Measurements from ENCODE around the gene PARP6. TPM values are rescaled to one million over a fixed set of nuclear protein-coding genes. Genes with fewer than 3 reads are reported as not detected.

Gene PARP6
- total RNA-seq, 3 donors from 2014 or later = 32.9 to 89.3 (median 61.4) TPM

DNA sequence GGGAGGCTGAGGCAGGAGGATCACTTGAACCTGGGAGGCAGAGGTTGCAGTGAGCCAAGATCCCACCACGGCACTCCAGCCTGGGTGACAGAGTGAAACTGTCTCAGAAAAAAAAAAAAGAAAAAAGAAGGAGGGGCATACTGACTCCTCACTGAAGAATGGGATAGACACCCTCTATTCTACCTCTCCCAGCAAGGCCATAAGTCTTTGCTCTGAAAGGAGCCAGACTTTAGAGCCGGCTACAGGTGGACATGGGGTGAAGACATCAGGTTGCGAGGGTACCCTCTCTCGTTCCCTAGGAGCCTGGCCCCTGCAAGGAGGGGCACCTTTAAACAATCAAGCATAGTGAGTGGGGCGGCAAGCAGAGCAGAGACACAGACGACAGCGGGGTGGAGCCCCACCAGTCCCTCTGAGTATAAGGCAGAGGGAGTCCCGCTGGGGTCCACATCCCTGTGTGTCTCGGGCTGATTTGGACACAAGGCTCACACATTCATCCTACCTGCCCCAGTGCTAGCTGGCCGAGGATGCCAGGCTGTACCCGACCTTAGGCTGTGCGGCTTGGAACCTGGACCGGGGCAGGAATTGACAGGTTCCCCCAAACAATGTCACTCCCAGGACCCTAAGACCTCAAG, 75.8 kb downstream of the PARP6 start:
- no peak for DNase-seq
- ATAC-seq = no peak
- intact Hi-C loops (cut with DNase I, micrococcal nuclease) = no loop called here
- Histone ChIP-seq H3K4me1 (ENCODE audit: low read depth) (peaks cover 7% of the 10 kb centered on the region), H3K36me3 (ENCODE audit: low read depth) (peaks cover 3% of the 10 kb centered on the region), H3K9me3 (no peaks in the 10 kb centered on the region), H3K4me3 (no peak overlapping the region)
- TF ChIP-seq, protein P1, sequence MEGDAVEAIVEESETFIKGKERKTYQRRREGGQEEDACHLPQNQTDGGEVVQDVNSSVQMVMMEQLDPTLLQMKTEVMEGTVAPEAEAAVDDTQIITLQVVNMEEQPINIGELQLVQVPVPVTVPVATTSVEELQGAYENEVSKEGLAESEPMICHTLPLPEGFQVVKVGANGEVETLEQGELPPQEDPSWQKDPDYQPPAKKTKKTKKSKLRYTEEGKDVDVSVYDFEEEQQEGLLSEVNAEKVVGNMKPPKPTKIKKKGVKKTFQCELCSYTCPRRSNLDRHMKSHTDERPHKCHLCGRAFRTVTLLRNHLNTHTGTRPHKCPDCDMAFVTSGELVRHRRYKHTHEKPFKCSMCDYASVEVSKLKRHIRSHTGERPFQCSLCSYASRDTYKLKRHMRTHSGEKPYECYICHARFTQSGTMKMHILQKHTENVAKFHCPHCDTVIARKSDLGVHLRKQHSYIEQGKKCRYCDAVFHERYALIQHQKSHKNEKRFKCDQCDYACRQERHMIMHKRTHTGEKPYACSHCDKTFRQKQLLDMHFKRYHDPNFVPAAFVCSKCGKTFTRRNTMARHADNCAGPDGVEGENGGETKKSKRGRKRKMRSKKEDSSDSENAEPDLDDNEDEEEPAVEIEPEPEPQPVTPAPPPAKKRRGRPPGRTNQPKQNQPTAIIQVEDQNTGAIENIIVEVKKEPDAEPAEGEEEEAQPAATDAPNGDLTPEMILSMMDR (IDR thresholded peaks at IDR 0.05) = no peak

DNA sequence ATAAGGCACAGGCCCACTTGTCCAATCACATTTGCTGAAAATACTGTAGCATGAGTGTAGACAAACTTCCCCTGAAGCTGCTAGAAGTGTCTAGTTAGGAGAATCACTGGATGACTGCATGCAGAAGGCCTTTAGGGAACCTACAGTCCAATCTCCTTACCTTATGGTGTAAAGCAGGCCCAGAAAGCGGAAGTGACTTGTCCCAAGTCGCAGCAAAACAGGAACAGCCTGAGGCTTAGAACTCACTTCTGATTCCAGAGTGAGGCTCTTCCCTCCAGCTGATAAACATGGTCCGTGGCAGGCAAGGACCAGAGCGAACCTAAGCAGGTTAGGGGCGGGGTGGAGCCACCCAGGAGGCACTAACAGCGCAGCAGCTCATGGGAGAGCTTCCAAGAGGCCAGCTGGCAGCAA, 77.2 kb downstream of the PARP6 start:
- ATAC-seq (no peak), DNase-seq (no peak)
- Histone ChIP-seq H3K4me1 (ENCODE audit: low read depth) (peaks cover 5% of the 10 kb centered on the region), H3K36me3 (ENCODE audit: low read depth) (no peaks in the 10 kb centered on the region), H3K9me3 (no peaks in the 10 kb centered on the region), H3K4me3 (no peak overlapping the region)
- TF ChIP-seq, protein P1 (IDR thresholded peaks at IDR 0.05) = no peak
- intact Hi-C loops (cut with DNase I, micrococcal nuclease) = no loop called here

DNA sequence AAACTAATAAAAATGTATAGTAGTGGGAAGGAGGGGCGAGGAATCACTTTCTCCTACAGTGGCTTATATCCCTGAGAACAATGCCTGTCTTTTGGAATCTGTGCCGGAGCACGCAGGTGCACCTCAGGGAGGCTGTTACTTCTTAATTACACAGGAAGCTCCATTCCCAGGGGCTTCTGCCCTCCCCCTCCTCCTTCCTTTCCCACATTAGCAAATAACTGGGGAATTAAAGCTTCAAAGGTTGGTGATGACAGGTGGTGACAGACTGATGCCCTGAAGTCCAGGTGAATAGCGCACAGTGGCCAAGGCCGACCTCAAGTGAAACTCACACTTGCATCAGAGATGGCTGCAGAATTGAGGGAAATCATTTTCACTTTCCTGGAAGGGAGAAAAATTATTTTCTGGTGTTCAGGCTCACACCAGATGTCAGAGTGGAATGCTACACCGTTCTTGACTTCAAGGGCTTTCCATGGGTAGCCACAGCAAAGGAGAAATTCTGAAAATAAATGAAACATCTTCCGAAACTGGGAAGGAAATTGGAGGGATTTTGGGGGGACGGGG, 78.4 kb downstream of the PARP6 start:
- TF ChIP-seq, protein P1 (IDR thresholded peaks at IDR 0.05) = no peak
- DNase-seq = no peak
- intact Hi-C loops (cut with DNase I, micrococcal nuclease) = no loop called here

DNA sequence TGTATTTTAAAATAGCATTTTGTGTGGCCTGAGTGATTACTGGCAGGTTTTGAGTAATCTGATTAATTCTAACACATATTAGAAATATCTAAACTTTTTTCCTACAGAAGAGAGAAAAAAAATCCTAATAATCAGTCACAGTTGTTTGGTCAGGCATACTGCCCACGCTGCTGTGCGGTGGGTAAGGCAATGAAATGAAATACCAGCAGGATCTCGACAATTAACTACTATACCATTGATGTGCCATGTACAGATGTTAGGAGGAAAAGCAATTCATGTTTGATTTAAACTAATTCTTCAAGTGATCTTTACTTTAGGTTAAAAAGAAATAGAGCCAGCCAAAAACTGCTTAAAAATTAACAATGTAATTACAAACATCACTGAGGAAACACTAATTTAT, 79.9 kb downstream of the PARP6 start:
- H3K4me3 ChIP-seq = no peak overlapping the region
- H3K9me3 ChIP-seq = no peaks in the 10 kb centered on the region
- H3K4me1 ChIP-seq (ENCODE audit: low read depth) = no peaks in the 10 kb centered on the region
- intact Hi-C loops (cut with DNase I, micrococcal nuclease) = no loop called here
- no peak for DNase-seq
- TF ChIP-seq, protein P1 (IDR thresholded peaks at IDR 0.05) = no peak
- no peaks in the 10 kb centered on the region for H3K36me3 ChIP-seq (ENCODE audit: low read depth)
- no peak for ATAC-seq

More for the DNA sequence above, 78.4 kb downstream of the PARP6 start:
- no peak for ATAC-seq
- no peaks in the 10 kb centered on the region for H3K36me3 ChIP-seq (ENCODE audit: low read depth)
- H3K9me3 ChIP-seq = no peaks in the 10 kb centered on the region
- H3K4me1 ChIP-seq (ENCODE audit: low read depth) = no peaks in the 10 kb centered on the region
- no peak overlapping the region for H3K4me3 ChIP-seq

Other genes with a start within 250 kb of the PARP6 start
- 10 to 100 TPM; 40.0 to 79.3 (median 41.8) TPM for gene MYO9A, start 154.4 kb downstream of the PARP6 start, total RNA-seq
- gene SENP8, start 154.2 kb downstream of the PARP6 start, total RNA-seq = 1 to 10 TPM; 2.6 to 3.0 (median 2.9) TPM
- gene GRAMD2A, start 74.8 kb downstream of the PARP6 start, total RNA-seq = 1 to 10 TPM in 2 of 3 donors, under 1 TPM in 1; 0.98 to 8.0 (median 2.5) TPM
- gene PKM, start 41.4 kb downstream of the PARP6 start, total RNA-seq = 100 to 1,000 TPM; 328 to 450 (median 372) TPM
- 1 to 10 TPM in 2 of 3 donors, under 1 TPM in 1; 0.67 to 3.8 (median 3.0) TPM for gene CELF6, start 47.6 kb upstream of the PARP6 start, total RNA-seq
- gene HEXA, start 103.5 kb upstream of the PARP6 start, total RNA-seq = 100 to 1,000 TPM in 1 of 3 donors, 10 to 100 TPM in 2; 81.0 to 105 (median 96.5) TPM
- gene TMEM202, start 125.8 kb upstream of the PARP6 start, total RNA-seq = not detected
- gene ARIH1, start 201.8 kb upstream of the PARP6 start, total RNA-seq = 100 to 1,000 TPM; 109 to 205 (median 118) TPM